PC-3 (cell line): ENCODE measurements around the gene FBXO42. TPM values are rescaled to one million over a fixed set of nuclear protein-coding genes. Genes with fewer than 3 reads are reported as not detected.
A peak's percentile ranks its signal among the peaks of the same experiment; 100 is the strongest.

Experiments used
- ATAC-seq: fragments of 200-7000 bp; cut with Tn5 transposase; 2 replicates; pipeline ENCODE4 v1.9.1; 2020; ENCODE audit warnings: mild to moderate bottlenecking, moderate library complexity
- BruUV-seq: library from RNA; stranded (reverse); fragments of 400-500 nt; replicated peaks from 2 replicates; lab custom pipeline; 2021; lab: Mats Ljungman, UMichigan
- CTCF ChIA-PET: fragments of 300-600 bp; sonication (Branson Sonifier 250); formaldehyde crosslinking; loops from one replicate; lab custom pipeline; 2022; ENCODE audit warnings: antibody characterized with exemption; lab: Charles Lee
- POLR2A ChIA-PET: fragments of 300-600 bp; sonication (Branson Sonifier 250); formaldehyde crosslinking; loops from one replicate; lab custom pipeline; 2022; ENCODE audit warnings: antibody characterized with exemption; ENCODE audit not compliant: unreplicated experiment; lab: Charles Lee
- DNase-seq: peaks from one replicate; pipeline ENCODE4 v3.0.0-alpha.2; 2015
- H2AFZ ChIP-seq: fragments of 300-600 bp; sonication (generic); 2 replicates; pipeline ENCODE4 v1.6.0; 2016; ENCODE audit warnings: antibody characterized with exemption, low read length
- H3F3A ChIP-seq: fragments of 300-600 bp; sonication (generic); one replicate; pipeline ENCODE4 v1.6.0; 2017; ENCODE audit warnings: antibody characterized with exemption, low read length, control low read depth, mild to moderate bottlenecking; ENCODE audit not compliant: unreplicated experiment
- H3K27ac ChIP-seq: fragments of 300-600 bp; sonication (generic); 2 replicates; pipeline ENCODE4 v1.5.1; 2016; ENCODE audit warnings: mild to moderate bottlenecking, low read length
- H3K27me3 ChIP-seq: fragments of 300-600 bp; sonication (generic); 2 replicates; pipeline ENCODE4 v1.6.1; 2016; ENCODE audit warnings: low read length, mixed read lengths
- H3K36me3 ChIP-seq: fragments of 300-600 bp; sonication (generic); 2 replicates; pipeline ENCODE4 v1.6.1; 2016; ENCODE audit warnings: low read depth, mixed run types, low read length, mixed read lengths
- H3K4me1 ChIP-seq: fragments of 300-600 bp; sonication (generic); 2 replicates; pipeline ENCODE4 v1.5.1; 2016; ENCODE audit warnings: low read length; ENCODE audit not compliant: insufficient read depth
- H3K4me2 ChIP-seq: fragments of 300-600 bp; sonication (generic); 2 replicates; pipeline ENCODE4 v1.6.0; 2016; ENCODE audit warnings: low read length
- H3K4me3 ChIP-seq: fragments of 300-600 bp; sonication (generic); 2 replicates; pipeline ENCODE4 v1.5.1; 2016; ENCODE audit warnings: mild to moderate bottlenecking, low read length, mixed read lengths
- H3K79me2 ChIP-seq: fragments of 300-600 bp; sonication (generic); 2 replicates; pipeline ENCODE4 v1.6.1; 2017; ENCODE audit warnings: low read length, mixed read lengths
- H3K9ac ChIP-seq: fragments of 300-600 bp; sonication (generic); 2 replicates; pipeline ENCODE4 v1.6.0; 2016; ENCODE audit warnings: mild to moderate bottlenecking, low read length
- H3K9me2 ChIP-seq: fragments of 300-600 bp; sonication (generic); replicated peaks from 2 replicates; pipeline ENCODE4 v1.6.1; 2016; ENCODE audit warnings: mixed run types, low read length, mixed read lengths
- H3K9me3 ChIP-seq: fragments of 300-600 bp; sonication (generic); 2 replicates; pipeline ENCODE4 v1.6.1; 2016; ENCODE audit warnings: low read length, mixed read lengths
- H4K20me1 ChIP-seq: fragments of 300-600 bp; sonication (generic); 2 replicates; pipeline ENCODE4 v1.6.1; 2016; ENCODE audit warnings: low read length, mixed read lengths
- EZH2 ChIP-seq: fragments of 300-600 bp; sonication (generic); IDR thresholded peaks from one replicate; pipeline ENCODE4 v1.6.1; 2017; ENCODE audit warnings: antibody characterized with exemption, mild to moderate bottlenecking, low read length; ENCODE audit not compliant: unreplicated experiment
- EZH2phosphoT487 ChIP-seq: fragments of 300-600 bp; sonication (generic); IDR thresholded peaks from 2 replicates; pipeline ENCODE4 v1.6.1; 2018; ENCODE audit warnings: mild to moderate bottlenecking, antibody characterized with exemption, low read length, borderline replicate concordance
- intact Hi-C: fragments of 100-400 bp; cut with micrococcal nuclease; formaldehyde crosslinking; loops from 2 replicates; pipeline ENCODE4 v1.9.0; 2023
- total RNA-seq: library from RNA; depleted of rRNA; stranded (reverse); fragments of >200 nt; gene quantifications from 2 replicates; pipeline ENCODE4 v1.2.3, GENCODE V29; 2014
- TF ChIP-seq, protein P1 (sequence below): fragments of 300-600 bp; sonication (generic); conservative IDR thresholded peaks from 2 replicates; pipeline ENCODE4 v1.5.1; 2017; ENCODE audit warnings: antibody characterized with exemption, low read depth, mild to moderate bottlenecking, low read length

Gene FBXO42
- total RNA-seq, 1 experiment from 2014 or later = 16.0 TPM

DNA sequence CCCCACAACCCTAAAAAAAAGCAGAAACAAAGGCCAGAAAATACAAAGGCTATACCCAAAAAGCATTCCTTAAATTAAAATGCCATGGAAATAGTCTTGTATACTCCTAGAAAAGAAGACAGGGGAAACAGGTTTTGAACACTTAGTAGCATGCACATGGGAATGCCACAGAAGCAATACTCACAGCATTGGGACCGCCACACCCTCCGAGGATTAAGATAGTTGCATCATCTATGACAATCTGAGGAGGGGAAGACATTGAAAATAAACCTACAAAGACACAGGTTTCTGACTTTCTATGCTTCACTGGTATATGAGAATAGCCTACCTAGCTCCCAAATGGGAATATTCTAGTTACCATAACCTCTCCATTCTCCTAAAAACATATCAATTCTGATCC, 99.4 kb downstream of the FBXO42 start:
- no TSS peak for BruUV-seq
- peak; percentile 19; the same call in 1 of the 2 replicates for ATAC-seq
- 0 out of 2 replicates have a peak, but pooled peaks cover 3% of the 10 kb centered on the region for H4K20me1 ChIP-seq
- H3K36me3 ChIP-seq = peaks cover 20% of the 10 kb centered on the region; the same call in 1 of the 2 replicates
- no peaks in the 10 kb centered on the region for H3K9me2 ChIP-seq
- H3K4me3 ChIP-seq = no peak overlapping the region
- no peak overlapping the region; the same call in 1 of the 2 replicates for H3K9ac ChIP-seq
- H3K27ac ChIP-seq = peak overlapping the region; percentile 76
- H3K27me3 ChIP-seq = no peaks in the 10 kb centered on the region
- TF ChIP-seq, protein P1, sequence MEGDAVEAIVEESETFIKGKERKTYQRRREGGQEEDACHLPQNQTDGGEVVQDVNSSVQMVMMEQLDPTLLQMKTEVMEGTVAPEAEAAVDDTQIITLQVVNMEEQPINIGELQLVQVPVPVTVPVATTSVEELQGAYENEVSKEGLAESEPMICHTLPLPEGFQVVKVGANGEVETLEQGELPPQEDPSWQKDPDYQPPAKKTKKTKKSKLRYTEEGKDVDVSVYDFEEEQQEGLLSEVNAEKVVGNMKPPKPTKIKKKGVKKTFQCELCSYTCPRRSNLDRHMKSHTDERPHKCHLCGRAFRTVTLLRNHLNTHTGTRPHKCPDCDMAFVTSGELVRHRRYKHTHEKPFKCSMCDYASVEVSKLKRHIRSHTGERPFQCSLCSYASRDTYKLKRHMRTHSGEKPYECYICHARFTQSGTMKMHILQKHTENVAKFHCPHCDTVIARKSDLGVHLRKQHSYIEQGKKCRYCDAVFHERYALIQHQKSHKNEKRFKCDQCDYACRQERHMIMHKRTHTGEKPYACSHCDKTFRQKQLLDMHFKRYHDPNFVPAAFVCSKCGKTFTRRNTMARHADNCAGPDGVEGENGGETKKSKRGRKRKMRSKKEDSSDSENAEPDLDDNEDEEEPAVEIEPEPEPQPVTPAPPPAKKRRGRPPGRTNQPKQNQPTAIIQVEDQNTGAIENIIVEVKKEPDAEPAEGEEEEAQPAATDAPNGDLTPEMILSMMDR = no peak
- TF ChIP-seq EZH2phosphoT487 (no peak), EZH2 (no peak)
- H3K9me3 ChIP-seq = no peaks in the 10 kb centered on the region
- CTCF ChIA-PET = no interaction called here
- intact Hi-C loops = loop anchor here (2.0 to 5.0 kb wide), 3 partner anchors 72 to 114 kb away; partner anchors contain the start of genes FBXO42 and SZRD1
- H3K4me2 ChIP-seq = peak overlapping the region; percentile 48
- H3K4me1 ChIP-seq = peaks cover 54% of the 10 kb centered on the region
- H3K79me2 ChIP-seq = no peaks in the 10 kb centered on the region
- H3F3A ChIP-seq = peaks cover 7% of the 10 kb centered on the region
- DNase-seq = peak; percentile 54
- POLR2A ChIA-PET = interaction anchor here (1.2 kb wide), 1 partner anchor 36 kb away, joined by 3 read pairs; no protein-coding TSS in a partner anchor
- no peak overlapping the region for H2AFZ ChIP-seq

DNA sequence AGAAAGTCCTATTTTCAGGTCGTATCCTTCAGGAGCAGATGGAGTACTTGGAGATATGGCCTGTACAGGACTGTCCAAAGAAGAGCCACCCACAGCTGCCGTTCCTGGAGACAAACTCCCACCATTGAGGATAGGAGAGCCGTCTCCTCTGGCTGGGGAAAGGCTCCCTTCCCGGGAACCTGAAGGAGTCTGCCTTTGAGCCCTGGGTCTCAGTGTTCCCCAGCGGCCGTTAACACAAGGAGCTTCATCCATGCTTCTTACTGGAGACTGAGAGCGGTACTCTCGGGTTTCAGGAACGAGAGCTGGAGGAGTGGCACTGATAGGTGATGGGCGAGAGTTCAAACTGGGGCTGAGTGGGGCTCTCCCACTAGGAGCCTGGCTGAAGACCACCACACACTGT, 100.9 kb downstream of the FBXO42 start:
- intact Hi-C loops = loop anchor here (5.0 kb wide), 1 partner anchor 101 kb away; the partner anchor contains the start of gene FBXO42

More for the DNA sequence above, 100.9 kb downstream of the FBXO42 start:
- ATAC-seq (no peak), DNase-seq (no peak)
- no peak overlapping the region for H2AFZ ChIP-seq
- peaks cover 20% of the 10 kb centered on the region; the same call in 1 of the 2 replicates for H3K36me3 ChIP-seq
- H3K79me2 ChIP-seq = no peaks in the 10 kb centered on the region
- peaks cover 7% of the 10 kb centered on the region for H3F3A ChIP-seq
- no peak overlapping the region for H3K9ac ChIP-seq
- no peaks in the 10 kb centered on the region for H3K27me3 ChIP-seq
- ChIA-PET POLR2A (no interaction called here), CTCF (no interaction called here)
- H4K20me1 ChIP-seq = 0 out of 2 replicates have a peak, but pooled peaks cover 3% of the 10 kb centered on the region
- TF ChIP-seq, protein P1 = no peak
- TF ChIP-seq EZH2 (no peak), EZH2phosphoT487 (no peak)
- H3K4me3 ChIP-seq = no peak overlapping the region
- H3K9me3 ChIP-seq = no peaks in the 10 kb centered on the region
- no peak overlapping the region for H3K27ac ChIP-seq
- H3K4me1 ChIP-seq = peaks cover 59% of the 10 kb centered on the region
- no TSS peak for BruUV-seq
- H3K4me2 ChIP-seq = no peak overlapping the region
- H3K9me2 ChIP-seq = no peaks in the 10 kb centered on the region
